SK-N-SH treated with all-trans-retinoic acid at 6 μM for 48 hours (cell line): Measurements from ENCODE around the gene CHRNA1.

Experiments used
- ATAC-seq: fragments of 200-7000 bp; cut with Tn5 transposase; 3 replicates; pipeline ENCODE4 v1.9.1; 2020; ENCODE audit warnings: mild to moderate bottlenecking, moderate library complexity
- BACH2 ChIP-seq: fragments of 250-450 bp; sonication (Bioruptor Pico); IDR thresholded peaks from 2 replicates; pipeline ENCODE4 v1.9.0; 2021; ENCODE audit warnings: mild to moderate bottlenecking, borderline replicate concordance
- CREB5 ChIP-seq: fragments of 250-450 bp; sonication (Bioruptor Pico); IDR thresholded peaks from 2 replicates; pipeline ENCODE4 v1.5.1; 2020; ENCODE audit warnings: low read depth, mild to moderate bottlenecking, moderate library complexity
- CSDC2 ChIP-seq: fragments of 250-450 bp; sonication (Bioruptor Pico); IDR thresholded peaks from 2 replicates; pipeline ENCODE4 v1.5.0; 2020; ENCODE audit warnings: mild to moderate bottlenecking, moderate library complexity
- ESRRG ChIP-seq: fragments of 250-450 bp; sonication (Bioruptor Pico); IDR thresholded peaks from 2 replicates; pipeline ENCODE4 v1.6.1; 2021; ENCODE audit warnings: mild to moderate bottlenecking
- GLIS3 ChIP-seq: fragments of 250-450 bp; sonication (Bioruptor Pico); IDR thresholded peaks from 2 replicates; pipeline ENCODE4 v1.5.0; 2020; ENCODE audit warnings: mild to moderate bottlenecking, moderate library complexity
- OSR1 ChIP-seq: fragments of 250-450 bp; sonication (Bioruptor Pico); IDR thresholded peaks from 2 replicates; pipeline ENCODE4 v1.8.0; 2022; ENCODE audit warnings: moderate library complexity, mild to moderate bottlenecking, inconsistent platforms
- PPARA ChIP-seq: fragments of 250-450 bp; sonication (Bioruptor Pico); IDR thresholded peaks from 2 replicates; pipeline ENCODE4 v1.5.0; 2020; ENCODE audit warnings: mild to moderate bottlenecking, borderline replicate concordance
- RARB ChIP-seq: fragments of 250-450 bp; sonication (Bioruptor Pico); IDR thresholded peaks from 2 replicates; pipeline ENCODE4 v1.8.0; 2021; ENCODE audit warnings: mild to moderate bottlenecking, moderate library complexity
- TOX ChIP-seq: fragments of 250-450 bp; sonication (Bioruptor Pico); IDR thresholded peaks from 2 replicates; pipeline ENCODE4 v1.8.0; 2021; ENCODE audit warnings: mild to moderate bottlenecking, moderate library complexity, borderline replicate concordance
- TSHZ2 ChIP-seq: fragments of 250-450 bp; sonication (Bioruptor Pico); IDR thresholded peaks from 2 replicates; pipeline ENCODE4 v1.5.0; 2020; ENCODE audit warnings: mild to moderate bottlenecking, moderate library complexity
- ZFP3 ChIP-seq: fragments of 250-450 bp; sonication (Bioruptor Pico); IDR thresholded peaks from 2 replicates; pipeline ENCODE4 v1.5.0; 2020; ENCODE audit warnings: mild to moderate bottlenecking, moderate library complexity
- ZFP30 ChIP-seq: fragments of 450-650 bp; formaldehyde crosslinking; IDR thresholded peaks from 2 replicates; pipeline ENCODE4 v1.5.0; 2022; ENCODE audit warnings: mild to moderate bottlenecking, moderate library complexity
- ZNF565 ChIP-seq: fragments of 450-650 bp; formaldehyde crosslinking; conservative IDR thresholded peaks from 2 replicates; pipeline ENCODE4 v1.5.0; 2020; ENCODE audit warnings: low read depth, mild to moderate bottlenecking, moderate library complexity
- ZNF70 ChIP-seq: fragments of 450-650 bp; formaldehyde crosslinking; IDR thresholded peaks from 2 replicates; pipeline ENCODE4 v1.5.0; 2020; ENCODE audit warnings: mild to moderate bottlenecking, moderate library complexity
- ZNF8 ChIP-seq: fragments of 450-650 bp; formaldehyde crosslinking; IDR thresholded peaks from 2 replicates; pipeline ENCODE4 v1.5.0; 2020; ENCODE audit warnings: mild to moderate bottlenecking, moderate library complexity
- TF ChIP-seq, protein P1 (sequence below): fragments of 250-450 bp; sonication (Bioruptor Pico); IDR thresholded peaks from 2 replicates; pipeline ENCODE4 v1.5.1; 2021; ENCODE audit warnings: mild to moderate bottlenecking, moderate library complexity
- TF ChIP-seq, protein P2 (sequence below): fragments of 250-450 bp; sonication (Bioruptor Pico); IDR thresholded peaks from 2 replicates; pipeline ENCODE4 v1.8.0; 2021; ENCODE audit warnings: low read depth, mild to moderate bottlenecking, moderate library complexity, borderline replicate concordance
- TF ChIP-seq, protein P3 (sequence below): fragments of 250-450 bp; sonication (Bioruptor Pico); IDR thresholded peaks from 2 replicates; pipeline ENCODE4 v1.8.0; 2020; ENCODE audit warnings: mild to moderate bottlenecking, moderate library complexity, borderline replicate concordance

Gene CHRNA1

DNA sequence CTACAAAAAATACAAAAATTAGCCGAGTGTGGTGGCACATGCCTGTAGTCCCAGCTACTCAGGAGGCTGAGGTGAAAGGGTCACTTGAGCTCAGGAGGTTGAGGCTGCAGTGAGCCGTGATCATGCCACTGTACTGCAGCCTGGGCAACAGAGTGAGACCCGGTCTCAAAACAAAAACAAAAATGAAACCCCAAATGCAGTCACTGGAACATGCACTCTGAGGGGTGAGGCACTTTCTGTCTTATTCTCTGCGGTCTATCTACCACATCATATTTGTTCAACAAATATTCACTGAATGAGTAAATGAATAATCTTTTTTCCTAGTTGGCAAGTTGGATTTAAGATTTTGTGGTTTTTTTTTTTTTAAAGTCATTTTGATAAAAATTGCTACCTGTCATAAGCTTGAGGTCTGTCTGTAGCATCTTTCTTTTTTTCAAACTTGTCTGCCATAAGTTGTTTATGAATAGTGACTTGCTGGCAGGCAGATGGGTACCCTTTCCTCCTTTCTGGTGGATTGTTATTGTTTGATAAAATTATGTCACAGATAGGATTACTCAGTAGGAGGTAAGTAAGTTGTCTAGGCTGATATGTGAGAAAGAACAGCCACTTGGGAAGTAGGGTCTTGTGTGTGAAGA lies 11.8 kb downstream of the CHRNA1 start (continued):
- TF ChIP-seq TSHZ2 (CRISPR knock-in tag) (no peak), RARB (CRISPR knock-in tag) (no peak)

DNA sequence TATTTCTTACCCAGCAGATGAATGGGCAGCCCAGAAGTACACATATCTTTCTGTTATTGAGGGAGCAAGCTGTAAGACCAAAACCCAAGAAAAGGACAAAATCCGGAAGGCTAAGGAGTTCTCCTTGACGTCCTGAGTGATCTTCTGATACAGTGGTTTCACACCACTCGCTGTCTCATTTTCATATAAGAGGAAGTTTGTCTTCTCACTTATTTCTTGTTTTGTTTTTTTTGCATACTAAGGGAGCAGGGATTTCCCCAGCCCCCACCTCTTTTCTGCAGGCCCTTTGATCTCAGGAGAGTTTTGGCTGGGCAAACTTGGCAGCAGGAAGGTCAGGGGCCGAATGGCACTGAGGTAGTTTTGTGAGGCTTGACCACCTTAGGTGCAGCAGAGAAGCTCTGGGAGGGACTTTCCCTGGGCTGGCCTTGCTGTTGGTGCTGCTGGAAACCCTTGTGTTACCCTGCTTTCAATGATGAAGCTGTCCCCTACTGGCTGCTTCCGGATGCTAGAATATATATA lies 13.3 kb downstream of the CHRNA1 start:
- TF ChIP-seq, protein P1, sequence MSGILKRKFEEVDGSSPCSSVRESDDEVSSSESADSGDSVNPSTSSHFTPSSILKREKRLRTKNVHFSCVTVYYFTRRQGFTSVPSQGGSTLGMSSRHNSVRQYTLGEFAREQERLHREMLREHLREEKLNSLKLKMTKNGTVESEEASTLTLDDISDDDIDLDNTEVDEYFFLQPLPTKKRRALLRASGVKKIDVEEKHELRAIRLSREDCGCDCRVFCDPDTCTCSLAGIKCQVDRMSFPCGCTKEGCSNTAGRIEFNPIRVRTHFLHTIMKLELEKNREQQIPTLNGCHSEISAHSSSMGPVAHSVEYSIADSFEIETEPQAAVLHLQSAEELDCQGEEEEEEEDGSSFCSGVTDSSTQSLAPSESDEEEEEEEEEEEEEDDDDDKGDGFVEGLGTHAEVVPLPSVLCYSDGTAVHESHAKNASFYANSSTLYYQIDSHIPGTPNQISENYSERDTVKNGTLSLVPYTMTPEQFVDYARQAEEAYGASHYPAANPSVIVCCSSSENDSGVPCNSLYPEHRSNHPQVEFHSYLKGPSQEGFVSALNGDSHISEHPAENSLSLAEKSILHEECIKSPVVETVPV, result no peak
- TF ChIP-seq OSR1 (CRISPR knock-in tag) (no peak), ZNF565 (no peak), PPARA (CRISPR knock-in tag) (no peak), ZFP3 (CRISPR knock-in tag) (no peak), ZFP30 (no peak), TSHZ2 (CRISPR knock-in tag) (no peak), TOX (CRISPR knock-in tag) (no peak), GLIS3 (no peak), CSDC2 (CRISPR knock-in tag) (no peak), ESRRG (CRISPR knock-in tag) (no peak), ZNF70 (CRISPR knock-in tag) (no peak), BACH2 (CRISPR knock-in tag) (no peak), RARB (CRISPR knock-in tag) (no peak), CREB5 (CRISPR knock-in tag) (no peak), ZNF8 (CRISPR knock-in tag) (no peak)
- TF ChIP-seq, protein P2, sequence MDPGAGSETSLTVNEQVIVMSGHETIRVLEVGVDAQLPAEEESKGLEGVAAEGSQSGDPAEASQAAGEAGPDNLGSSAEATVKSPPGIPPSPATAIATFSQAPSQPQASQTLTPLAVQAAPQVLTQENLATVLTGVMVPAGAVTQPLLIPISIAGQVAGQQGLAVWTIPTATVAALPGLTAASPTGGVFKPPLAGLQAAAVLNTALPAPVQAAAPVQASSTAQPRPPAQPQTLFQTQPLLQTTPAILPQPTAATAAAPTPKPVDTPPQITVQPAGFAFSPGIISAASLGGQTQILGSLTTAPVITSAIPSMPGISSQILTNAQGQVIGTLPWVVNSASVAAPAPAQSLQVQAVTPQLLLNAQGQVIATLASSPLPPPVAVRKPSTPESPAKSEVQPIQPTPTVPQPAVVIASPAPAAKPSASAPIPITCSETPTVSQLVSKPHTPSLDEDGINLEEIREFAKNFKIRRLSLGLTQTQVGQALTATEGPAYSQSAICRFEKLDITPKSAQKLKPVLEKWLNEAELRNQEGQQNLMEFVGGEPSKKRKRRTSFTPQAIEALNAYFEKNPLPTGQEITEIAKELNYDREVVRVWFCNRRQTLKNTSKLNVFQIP (CRISPR knock-in tag), result no peak
- TF ChIP-seq, protein P3, sequence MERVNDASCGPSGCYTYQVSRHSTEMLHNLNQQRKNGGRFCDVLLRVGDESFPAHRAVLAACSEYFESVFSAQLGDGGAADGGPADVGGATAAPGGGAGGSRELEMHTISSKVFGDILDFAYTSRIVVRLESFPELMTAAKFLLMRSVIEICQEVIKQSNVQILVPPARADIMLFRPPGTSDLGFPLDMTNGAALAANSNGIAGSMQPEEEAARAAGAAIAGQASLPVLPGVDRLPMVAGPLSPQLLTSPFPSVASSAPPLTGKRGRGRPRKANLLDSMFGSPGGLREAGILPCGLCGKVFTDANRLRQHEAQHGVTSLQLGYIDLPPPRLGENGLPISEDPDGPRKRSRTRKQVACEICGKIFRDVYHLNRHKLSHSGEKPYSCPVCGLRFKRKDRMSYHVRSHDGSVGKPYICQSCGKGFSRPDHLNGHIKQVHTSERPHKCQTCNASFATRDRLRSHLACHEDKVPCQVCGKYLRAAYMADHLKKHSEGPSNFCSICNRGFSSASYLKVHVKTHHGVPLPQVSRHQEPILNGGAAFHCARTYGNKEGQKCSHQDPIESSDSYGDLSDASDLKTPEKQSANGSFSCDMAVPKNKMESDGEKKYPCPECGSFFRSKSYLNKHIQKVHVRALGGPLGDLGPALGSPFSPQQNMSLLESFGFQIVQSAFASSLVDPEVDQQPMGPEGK, result no peak
- ATAC-seq, result no peak
